Measurements from ENCODE around the gene NNAT.

The NNAT gene

GRCh38 chr20:37558779-37559178 is 37.7 kb downstream of the NNAT start:
- TF ChIP-seq CTCF (IDR thresholded peaks at IDR 0.05) = no peak

GRCh38 chr20:37559312-37560027 is 38.4 kb downstream of the NNAT start:
- no peak for TF ChIP-seq CTCF (IDR thresholded peaks at IDR 0.05)

- no peak for TF ChIP-seq CTCF (IDR thresholded peaks at IDR 0.05)
Observed at GRCh38 chr20:37560629-37561028, 39.6 kb downstream of the NNAT start.

DNA sequence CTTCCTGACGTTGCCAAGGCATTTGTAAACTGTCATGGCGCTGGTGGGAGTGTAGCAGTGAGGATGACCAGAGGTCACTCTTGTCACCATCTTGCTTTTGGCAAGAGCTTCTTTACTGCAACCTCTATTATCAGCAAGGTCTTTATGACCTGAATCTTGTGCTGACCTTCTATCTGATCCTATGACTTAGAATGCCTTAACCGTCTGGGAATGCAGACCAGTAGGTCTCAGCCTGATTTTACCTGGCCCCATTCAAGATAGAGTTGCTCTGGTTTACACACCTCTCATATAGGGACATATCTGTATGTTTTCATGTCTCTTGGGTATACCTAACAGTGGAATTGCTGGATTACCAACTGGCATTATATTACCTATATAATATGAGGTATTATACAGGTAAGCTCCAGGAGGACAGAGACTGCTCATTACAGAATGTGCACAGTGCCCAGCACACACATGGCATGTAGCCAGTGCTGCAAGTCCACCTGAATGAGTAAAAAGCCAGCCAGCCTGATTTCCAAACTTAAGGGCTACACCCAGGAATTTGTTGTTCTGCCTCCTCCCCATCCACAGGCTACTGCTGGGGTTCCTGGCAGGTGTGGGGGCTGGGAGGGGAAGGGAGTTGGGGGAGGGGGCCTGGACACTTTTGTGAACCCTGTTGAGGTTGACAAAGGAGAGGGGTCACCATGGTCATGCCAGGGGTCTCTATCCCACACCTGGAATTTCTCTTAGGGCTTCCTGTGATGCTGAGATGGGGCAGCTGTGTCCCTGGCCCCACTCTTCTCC is 41.8 kb downstream of the NNAT start:
- no peak for TF ChIP-seq CTCF (IDR thresholded peaks at IDR 0.05)

DNA sequence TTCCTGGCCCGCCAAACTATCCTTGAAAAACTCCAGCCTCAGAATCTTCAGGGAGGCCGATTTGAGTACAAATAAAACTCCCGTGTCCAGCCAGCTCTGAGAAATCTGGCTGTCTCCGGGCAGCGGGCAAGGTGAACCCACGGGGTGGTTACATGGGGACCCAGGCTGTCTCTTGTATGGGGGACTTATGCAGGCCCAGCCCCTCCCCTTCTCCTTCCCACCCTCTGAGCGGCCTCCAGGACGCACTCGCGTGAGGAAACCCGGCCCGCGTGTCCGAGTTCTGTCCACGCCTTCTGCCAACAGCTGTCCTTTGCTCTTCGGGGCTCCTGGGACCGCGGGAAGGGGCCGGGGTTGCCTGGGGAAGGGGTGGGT is 43.0 kb downstream of the NNAT start:
- TF ChIP-seq CTCF (IDR thresholded peaks at IDR 0.05) = no peak

GRCh38 chr20:37564388-37565133 is 43.5 kb downstream of the NNAT start:
- TF ChIP-seq CTCF (IDR thresholded peaks at IDR 0.05) = peak; percentile 96

DNA sequence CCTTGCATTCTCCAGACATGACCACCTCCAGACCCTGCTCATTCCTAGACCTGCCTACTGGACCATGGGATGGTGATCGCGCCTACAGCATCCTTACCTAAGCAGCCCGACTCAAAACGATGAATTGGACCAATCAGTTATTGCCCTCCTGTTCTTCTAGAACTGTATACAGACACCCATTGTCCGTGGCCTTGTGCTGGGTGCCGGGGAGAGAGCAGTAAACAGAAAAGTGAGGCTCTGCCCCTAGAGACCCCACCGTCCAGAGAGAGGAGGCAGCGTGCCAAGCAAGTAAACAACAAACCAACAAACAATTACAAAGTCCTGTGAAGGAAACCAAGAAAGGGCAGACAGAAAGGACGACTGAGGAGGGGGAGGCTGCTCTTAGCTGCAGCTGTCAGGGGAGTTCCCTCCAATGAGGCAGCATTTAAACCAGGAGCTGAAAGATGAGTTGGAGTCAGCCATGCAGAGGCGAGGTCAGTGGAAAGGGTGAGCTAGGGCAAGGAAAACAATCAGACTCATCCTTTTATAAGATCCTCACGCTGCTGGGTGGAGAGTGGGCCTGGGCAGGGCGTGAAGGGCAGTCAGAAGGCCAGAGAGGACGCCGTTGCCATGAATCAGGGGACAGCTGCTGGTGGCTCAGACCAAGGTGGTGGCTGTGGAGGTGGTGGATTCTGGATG is 44.2 kb downstream of the NNAT start:
- no peak for TF ChIP-seq CTCF (IDR thresholded peaks at IDR 0.05)

Measured in LNCAP (cell line).